HG03520 (cell line): ENCODE measurements around the gene CST1.
"Not testable (repeated sequence)": the region's sequence is repeated elsewhere in the genome, so short reads cannot be mapped to it uniquely, and the experiment has no call there.

Source experiments
- ATAC-seq: cut with Tn5 transposase; IDR thresholded peaks from one replicate; pipeline ENCODE4 v1.9.1; 2021; ENCODE audit warnings: mild to moderate bottlenecking, moderate library complexity; ENCODE audit not compliant: unreplicated experiment

The CST1 gene

GRCh38 chr20:23750786-23751185 is at the start of gene CST1:
Gene CST1, minus strand, starts transcription at chr20:23750935. Its CDS starts 69 bp downstream, at chr20:23750866.
- ATAC-seq, result not testable (repeated sequence)

GRCh38 chr20:23799216-23799847 is 48.6 kb upstream of the CST1 start:
- ATAC-seq, result peak; percentile 79

GRCh38 chr20:23795526-23795925 is 44.8 kb upstream of the CST1 start:
- ATAC-seq, result no peak

GRCh38 chr20:23794841-23795240 is 44.1 kb upstream of the CST1 start:
- no peak for ATAC-seq

- ATAC-seq, result no peak
Measured at GRCh38 chr20:23794065-23794464, 43.3 kb upstream of the CST1 start.

GRCh38 chr20:23783447-23783846 is 32.7 kb upstream of the CST1 start:
- no peak for ATAC-seq

- no peak for ATAC-seq
Measured at GRCh38 chr20:23782366-23782983, 31.7 kb upstream of the CST1 start.

GRCh38 chr20:23778676-23779075 is 27.9 kb upstream of the CST1 start:
- ATAC-seq, result not testable (repeated sequence)

- not testable (repeated sequence) for ATAC-seq
Measured at GRCh38 chr20:23777380-23777779, 26.6 kb upstream of the CST1 start.

- no peak for ATAC-seq
Measured at GRCh38 chr20:23776067-23776771, 25.5 kb upstream of the CST1 start.

GRCh38 chr20:23774081-23774480 is 23.3 kb upstream of the CST1 start:
- no peak for ATAC-seq

GRCh38 chr20:23773579-23773978 is 22.8 kb upstream of the CST1 start:
- ATAC-seq, result no peak

GRCh38 chr20:23773127-23773526 is 22.4 kb upstream of the CST1 start:
- no peak for ATAC-seq

- ATAC-seq, result no peak
Measured at GRCh38 chr20:23772074-23772473, 21.3 kb upstream of the CST1 start.

- no peak for ATAC-seq
Measured at GRCh38 chr20:23770384-23770783, 19.6 kb upstream of the CST1 start.

GRCh38 chr20:23768520-23768919 is 17.8 kb upstream of the CST1 start:
- ATAC-seq, result not testable (repeated sequence)

- no peak for ATAC-seq
Measured at GRCh38 chr20:23766531-23766930, 15.8 kb upstream of the CST1 start.

GRCh38 chr20:23765578-23765977 is 14.8 kb upstream of the CST1 start:
- ATAC-seq, result no peak

GRCh38 chr20:23764630-23765029 is 13.9 kb upstream of the CST1 start:
- not testable (repeated sequence) for ATAC-seq

- no peak for ATAC-seq
Measured at GRCh38 chr20:23763345-23763744, 12.6 kb upstream of the CST1 start.

GRCh38 chr20:23759306-23759940 is 8.7 kb upstream of the CST1 start:
- ATAC-seq, result no peak

GRCh38 chr20:23756792-23757191 is 6.1 kb upstream of the CST1 start:
- not testable (repeated sequence) for ATAC-seq
